CD4-positive, alpha-beta T cell treated with Interleukin-17A for 1 hour (primary cell): ENCODE measurements around the gene VAV2.

Experiments
- DNase-seq: peaks from one replicate; pipeline ENCODE4 v3.0.0-alpha.2; 2020

VAV2 gene

GRCh38 chr9:133734590-133735414, 257.3 kb downstream of the VAV2 start:
- no peak for DNase-seq

GRCh38 chr9:133733796-133734533, 258.2 kb downstream of the VAV2 start:
- no peak for DNase-seq

GRCh38 chr9:133733421-133733795, 258.7 kb downstream of the VAV2 start:
- DNase-seq: no peak

- no peak for DNase-seq
Measured at GRCh38 chr9:133732639-133733408, 259.3 kb downstream of the VAV2 start.

- DNase-seq: no peak
Measured at GRCh38 chr9:133731876-133732638, 260.1 kb downstream of the VAV2 start.

- DNase-seq: no peak
Measured at GRCh38 chr9:133730994-133731715, 261.0 kb downstream of the VAV2 start.

GRCh38 chr9:133729617-133730281, 262.4 kb downstream of the VAV2 start:
- DNase-seq: no peak

- no peak for DNase-seq
Measured at GRCh38 chr9:133728856-133729616, 263.1 kb downstream of the VAV2 start.

GRCh38 chr9:133727876-133728441, 264.2 kb downstream of the VAV2 start:
- no peak for DNase-seq

- no peak for DNase-seq
Measured at GRCh38 chr9:133727277-133727875, 264.7 kb downstream of the VAV2 start.

- DNase-seq: peak; percentile 66
Measured at GRCh38 chr9:133726401-133727276, 265.5 kb downstream of the VAV2 start.

GRCh38 chr9:133725886-133726285, 266.2 kb downstream of the VAV2 start:
- DNase-seq: no peak

- DNase-seq: no peak
Measured at GRCh38 chr9:133718563-133719315, 273.4 kb downstream of the VAV2 start.

- DNase-seq: no peak
Measured at GRCh38 chr9:133717113-133718031, 274.8 kb downstream of the VAV2 start.

- no peak for DNase-seq
Measured at GRCh38 chr9:133716564-133717112, 275.5 kb downstream of the VAV2 start.

GRCh38 chr9:133715866-133716563, 276.1 kb downstream of the VAV2 start:
- DNase-seq: peak; percentile 27
